ENCODE results near the gene PAX2.

The PAX2 gene

GRCh38 chr10:100755821-100756220 is 10.4 kb downstream of the PAX2 start:
- Mint-ChIP-seq H3K36me3 (ENCODE audit: low read depth) (peaks cover 49% of the 10 kb centered on the region), H3K9me3 (no peaks in the 10 kb centered on the region), H3K27me3 (ENCODE audit: low read depth) (peaks cover 99% of the 10 kb centered on the region), H3K4me3 (no peak overlapping the region), H3K4me1 (no peaks in the 10 kb centered on the region), H3K27ac (no peak overlapping the region)
- TF ChIP-seq CTCF (IDR thresholded peaks at IDR 0.05; ENCODE audit: unreplicated experiment in 3 of 3) = no peak

- peaks cover 79% of the 10 kb centered on the region for H3K27me3 Mint-ChIP-seq (ENCODE audit: low read depth)
- H3K9me3 Mint-ChIP-seq = no peaks in the 10 kb centered on the region
- H3K27ac Mint-ChIP-seq = peak overlapping the region in 1 of 3 experiments; percentile 30
- no peaks in the 10 kb centered on the region for H3K4me1 Mint-ChIP-seq
- H3K4me3 Mint-ChIP-seq = no peak overlapping the region
- TF ChIP-seq CTCF (IDR thresholded peaks at IDR 0.05; ENCODE audit: unreplicated experiment in 3 of 3) = no peak
- peaks cover 31% of the 10 kb centered on the region for H3K36me3 Mint-ChIP-seq (ENCODE audit: low read depth)
These were observed 13.9 kb downstream of the PAX2 start for GRCh38 chr10:100759331-100759730.

- Mint-ChIP-seq H3K4me3 (no peak overlapping the region), H3K27me3 (ENCODE audit: low read depth) (peaks cover 77% of the 10 kb centered on the region), H3K4me1 (no peaks in the 10 kb centered on the region), H3K36me3 (ENCODE audit: low read depth) (peaks cover 19% of the 10 kb centered on the region), H3K27ac (no peak overlapping the region), H3K9me3 (no peaks in the 10 kb centered on the region)
- no peak for TF ChIP-seq CTCF (IDR thresholded peaks at IDR 0.05; ENCODE audit: unreplicated experiment in 3 of 3)
These were observed 15.3 kb downstream of the PAX2 start for GRCh38 chr10:100760726-100761125.

GRCh38 chr10:100761191-100761590 is 15.8 kb downstream of the PAX2 start:
- TF ChIP-seq CTCF (IDR thresholded peaks at IDR 0.05; ENCODE audit: unreplicated experiment in 3 of 3) = no peak
- Mint-ChIP-seq H3K4me3 (no peak overlapping the region), H3K27me3 (ENCODE audit: low read depth) (peaks cover 75% of the 10 kb centered on the region), H3K4me1 (no peaks in the 10 kb centered on the region), H3K27ac (no peak overlapping the region), H3K36me3 (ENCODE audit: low read depth) (peaks cover 16% of the 10 kb centered on the region), H3K9me3 (no peaks in the 10 kb centered on the region)

- H3K9me3 Mint-ChIP-seq = no peaks in the 10 kb centered on the region
- no peak overlapping the region for H3K27ac Mint-ChIP-seq
- H3K36me3 Mint-ChIP-seq (ENCODE audit: low read depth) = peaks cover 17% of the 10 kb centered on the region
- H3K4me3 Mint-ChIP-seq = no peak overlapping the region
- H3K4me1 Mint-ChIP-seq = no peaks in the 10 kb centered on the region
- TF ChIP-seq CTCF (IDR thresholded peaks at IDR 0.05; ENCODE audit: unreplicated experiment in 3 of 3) = no peak
- peaks cover 67% of the 10 kb centered on the region for H3K27me3 Mint-ChIP-seq (ENCODE audit: low read depth)
These were observed 17.8 kb downstream of the PAX2 start for GRCh38 chr10:100763043-100763747.

Measured in nephron (organoid).